ENCODE results near the gene B3GNT3.
"Not testable (repeated sequence)": the region's sequence is repeated elsewhere in the genome, so short reads cannot be mapped to it uniquely, and the experiment has no call there.

B3GNT3 gene

DNA sequence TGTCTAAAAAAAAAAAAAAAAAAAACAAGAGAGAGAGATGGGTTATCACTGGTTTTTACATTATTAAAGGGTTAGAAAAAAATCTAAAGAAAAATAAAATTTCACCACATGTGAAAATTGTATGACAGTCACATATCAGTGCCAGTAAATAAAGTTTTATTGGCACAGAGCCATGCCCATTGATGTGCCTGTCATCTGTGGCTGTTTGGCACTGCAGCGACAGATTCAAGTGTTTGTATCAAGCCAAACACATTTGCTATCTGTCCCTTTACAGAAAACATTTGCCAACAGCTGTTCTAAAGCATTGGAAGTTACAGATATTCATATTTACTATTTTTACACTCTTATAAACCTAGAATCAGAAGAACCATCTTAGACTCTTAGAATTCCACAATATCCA is 27.4 kb upstream of the B3GNT3 start:
- no peak for DNase-seq (ENCODE audit: low spot score)

- DNase-seq (ENCODE audit: low spot score): no peak
Observed at GRCh38 chr19:17770613-17771012, 24.3 kb upstream of the B3GNT3 start.

DNA sequence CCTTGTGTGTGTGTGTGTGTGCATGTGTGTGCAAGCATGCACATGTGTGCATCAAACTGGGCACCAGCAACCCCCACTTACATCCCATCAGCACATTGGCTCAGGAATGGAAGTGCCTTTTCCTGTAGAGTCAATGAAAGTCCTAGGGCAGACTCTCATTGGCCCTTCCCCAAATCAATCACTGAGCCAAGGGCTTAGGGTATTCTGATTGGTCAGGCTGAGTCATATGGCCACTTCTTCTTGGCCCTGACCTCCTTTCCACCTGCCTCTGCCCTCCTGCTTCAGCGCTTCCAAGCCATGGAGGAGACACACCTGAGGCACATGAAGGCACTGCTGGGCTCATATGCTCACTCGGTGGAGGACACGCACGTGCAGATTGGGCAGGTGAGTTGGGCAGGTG is 22.8 kb upstream of the B3GNT3 start:
- no peak for DNase-seq (ENCODE audit: low spot score)

- peak; percentile 37 for DNase-seq (ENCODE audit: low spot score)
Observed at GRCh38 chr19:17775245-17775927, 19.6 kb upstream of the B3GNT3 start.

GRCh38 chr19:17775991-17776803 is 18.7 kb upstream of the B3GNT3 start:
- DNase-seq (ENCODE audit: low spot score): no peak

- not testable (repeated sequence) for DNase-seq (ENCODE audit: low spot score)
Observed at GRCh38 chr19:17777840-17778239, 17.1 kb upstream of the B3GNT3 start.

DNA sequence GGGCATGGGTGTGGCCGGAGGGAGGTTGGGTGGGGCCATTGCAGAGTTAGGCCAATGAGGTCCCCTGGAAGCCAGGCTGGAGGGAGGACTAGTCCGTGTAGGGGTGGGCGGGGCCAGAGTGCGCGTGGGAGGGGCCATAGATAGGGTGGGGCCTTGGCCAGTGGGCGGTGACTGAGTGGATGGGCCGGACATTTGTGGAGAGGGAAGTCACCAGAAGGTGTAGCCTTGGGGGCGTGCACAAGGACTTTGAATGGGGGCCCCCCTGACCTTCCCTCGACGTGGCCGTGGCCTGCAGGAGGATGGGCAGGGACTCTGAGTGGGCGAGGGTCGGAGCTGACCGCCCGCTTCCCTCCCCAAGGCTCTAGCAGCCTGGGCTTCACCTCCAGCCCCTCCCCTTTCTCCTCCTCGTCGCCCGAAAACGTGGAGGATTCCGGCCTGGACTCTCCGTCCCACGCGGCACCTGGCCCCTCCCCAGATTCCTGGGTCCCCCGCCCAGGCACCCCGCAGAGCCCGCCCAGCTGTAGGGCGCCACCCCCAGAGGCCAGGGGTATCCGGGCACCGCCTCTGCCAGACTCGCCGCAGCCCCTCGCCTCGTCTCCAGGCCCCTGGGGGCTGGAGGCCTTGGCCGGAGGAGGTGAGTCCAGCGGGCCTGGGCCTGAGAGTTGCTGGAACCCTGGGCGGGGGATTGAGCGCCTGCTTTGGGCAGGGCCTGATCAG is 16.5 kb upstream of the B3GNT3 start:
- DNase-seq (ENCODE audit: low spot score): peak; percentile 73

GRCh38 chr19:17778968-17779929 is 15.7 kb upstream of the B3GNT3 start:
- DNase-seq (ENCODE audit: low spot score): peak; percentile 52

DNA sequence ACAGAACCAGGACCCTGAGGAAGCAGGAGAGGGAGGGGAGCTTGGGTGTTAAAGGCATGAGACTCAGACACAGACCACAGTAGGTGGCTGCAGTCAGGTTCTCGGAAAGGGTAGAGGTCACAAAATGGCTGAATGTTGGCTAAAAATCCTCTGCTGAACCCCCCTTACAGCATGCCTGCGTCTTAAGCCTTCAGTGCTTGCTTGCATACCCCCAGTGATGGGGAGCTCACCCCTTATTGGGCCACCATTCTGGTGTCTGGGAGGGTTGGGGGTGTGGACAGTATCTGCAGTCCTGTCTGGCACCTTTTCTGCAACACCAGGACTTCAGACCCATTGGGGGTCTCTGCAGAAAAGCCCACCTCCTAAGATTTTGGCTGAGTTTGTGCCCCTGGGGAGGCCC is 14.2 kb upstream of the B3GNT3 start:
- no peak for DNase-seq (ENCODE audit: low spot score)

GRCh38 chr19:17783721-17784120 is 11.2 kb upstream of the B3GNT3 start:
- not testable (repeated sequence) for DNase-seq (ENCODE audit: low spot score)

DNA sequence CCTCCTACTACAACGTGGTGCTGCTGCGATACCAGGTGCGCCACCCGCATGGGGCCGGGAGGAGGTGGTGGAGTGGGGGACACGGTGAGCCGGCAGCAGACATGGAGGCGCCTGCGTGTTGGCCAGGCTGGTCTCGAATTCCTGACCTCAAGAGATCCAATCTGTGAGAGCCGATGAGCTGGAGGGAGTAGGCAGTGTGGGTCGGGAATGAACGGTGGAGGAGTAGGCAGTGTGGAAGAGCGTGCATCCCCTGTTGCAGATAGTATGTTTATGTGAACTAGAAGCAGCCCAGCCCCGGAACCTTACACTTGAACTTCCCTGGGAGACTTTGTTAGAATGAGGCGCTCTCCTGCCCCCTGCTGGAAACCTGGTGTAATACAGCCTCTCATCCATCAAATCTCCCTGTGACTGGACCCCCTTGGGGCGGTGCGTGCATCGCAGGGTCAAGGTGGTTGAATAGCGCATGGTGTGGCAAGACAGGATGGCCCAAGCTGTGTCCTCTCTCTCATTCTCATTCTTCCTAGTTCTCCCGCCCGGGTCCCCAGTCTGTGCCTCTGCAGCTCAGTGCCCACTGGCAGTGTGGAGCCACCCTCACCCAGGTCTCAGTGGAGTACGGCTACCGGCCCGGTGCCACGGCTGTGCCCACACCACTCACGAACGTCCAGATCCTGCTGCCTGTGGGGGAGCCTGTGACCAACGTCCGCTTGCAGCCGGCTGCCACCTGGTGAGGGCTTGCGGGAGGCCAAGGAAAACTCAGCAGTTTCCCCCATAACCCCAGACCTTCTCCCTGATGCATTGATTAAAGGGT is 10.5 kb upstream of the B3GNT3 start:
- DNase-seq (ENCODE audit: low spot score): peak; percentile 71

- no peak for DNase-seq (ENCODE audit: low spot score)
Observed at GRCh38 chr19:17787274-17787913, 7.5 kb upstream of the B3GNT3 start.

DNA sequence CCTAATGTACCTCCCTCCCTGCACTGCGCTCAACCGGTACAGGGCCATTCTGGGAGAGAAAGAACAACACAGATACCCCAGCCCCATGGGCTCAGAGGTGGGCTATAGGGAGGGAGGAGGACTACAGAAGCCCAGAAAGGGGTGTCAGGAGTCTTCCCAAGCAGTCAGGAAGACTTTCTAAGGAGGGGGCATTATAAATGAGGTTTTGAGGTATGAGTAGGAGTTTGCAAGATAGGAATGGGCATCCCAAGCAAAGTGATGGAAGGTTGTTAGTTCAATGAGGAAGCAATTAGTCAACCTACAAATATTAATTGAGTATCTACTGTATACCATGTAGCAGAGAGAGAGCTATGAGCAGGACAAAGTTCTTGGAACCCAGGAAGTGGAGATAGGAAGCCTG is 6.3 kb upstream of the B3GNT3 start:
- DNase-seq (ENCODE audit: low spot score): no peak

GRCh38 chr19:17790059-17790780 is 4.7 kb upstream of the B3GNT3 start:
- DNase-seq (ENCODE audit: low spot score): peak; percentile 50

DNA sequence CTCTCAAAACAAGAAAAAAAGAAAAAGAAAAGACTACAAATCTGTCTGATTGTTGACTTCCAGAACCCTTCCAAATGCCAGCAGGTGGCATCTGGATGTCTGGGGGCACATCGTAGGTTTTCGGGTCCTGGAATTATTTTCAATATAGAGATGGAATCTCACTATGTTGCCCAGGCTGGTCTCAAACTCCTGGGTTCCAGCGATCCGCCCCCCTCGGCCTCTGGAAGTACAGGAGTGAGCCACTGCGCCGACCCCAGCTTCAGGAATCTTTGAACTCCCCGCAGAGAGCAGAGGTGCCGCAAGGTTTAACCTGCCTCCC is 567 bp upstream of the B3GNT3 start:
- no peak for DNase-seq (ENCODE audit: low spot score)

DNA sequence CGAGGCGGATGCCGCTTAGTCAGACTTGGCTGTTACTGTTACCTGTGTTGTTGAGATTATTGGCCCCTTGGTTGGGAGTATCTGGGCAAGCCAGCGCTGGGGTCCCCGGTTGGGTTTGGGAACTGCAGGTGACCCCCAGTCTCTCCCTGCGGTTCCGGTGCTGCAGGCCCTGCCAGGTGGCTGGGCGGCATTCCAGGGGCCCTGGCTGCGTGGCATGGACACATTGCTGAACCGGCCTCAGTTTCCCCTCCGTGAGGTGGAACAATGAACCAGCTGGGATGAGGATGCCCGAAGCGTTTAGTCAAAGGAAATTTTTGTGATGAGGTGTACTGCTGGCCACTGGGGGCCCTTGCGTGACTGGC is 538 bp downstream of the B3GNT3 start:
- no peak for DNase-seq (ENCODE audit: low spot score)

GRCh38 chr19:17796013-17796837 is 1.3 kb downstream of the B3GNT3 start:
- DNase-seq (ENCODE audit: low spot score): peak; percentile 66

- no peak for DNase-seq (ENCODE audit: low spot score)
Observed at GRCh38 chr19:17796838-17797423, 2.0 kb downstream of the B3GNT3 start.

Data from kidney tubule cell (primary cell).